ENCODE data around the gene C1orf94. TPM values are rescaled to one million over a fixed set of nuclear protein-coding genes. Genes with fewer than 3 reads are reported as not detected.
"Not testable (repeated sequence)": the region's sequence is repeated elsewhere in the genome, so short reads cannot be mapped to it uniquely, and the experiment has no call there.

The C1orf94 gene
- total RNA-seq, 1 donor from 2014 or later, result under 0.01 TPM

DNA sequence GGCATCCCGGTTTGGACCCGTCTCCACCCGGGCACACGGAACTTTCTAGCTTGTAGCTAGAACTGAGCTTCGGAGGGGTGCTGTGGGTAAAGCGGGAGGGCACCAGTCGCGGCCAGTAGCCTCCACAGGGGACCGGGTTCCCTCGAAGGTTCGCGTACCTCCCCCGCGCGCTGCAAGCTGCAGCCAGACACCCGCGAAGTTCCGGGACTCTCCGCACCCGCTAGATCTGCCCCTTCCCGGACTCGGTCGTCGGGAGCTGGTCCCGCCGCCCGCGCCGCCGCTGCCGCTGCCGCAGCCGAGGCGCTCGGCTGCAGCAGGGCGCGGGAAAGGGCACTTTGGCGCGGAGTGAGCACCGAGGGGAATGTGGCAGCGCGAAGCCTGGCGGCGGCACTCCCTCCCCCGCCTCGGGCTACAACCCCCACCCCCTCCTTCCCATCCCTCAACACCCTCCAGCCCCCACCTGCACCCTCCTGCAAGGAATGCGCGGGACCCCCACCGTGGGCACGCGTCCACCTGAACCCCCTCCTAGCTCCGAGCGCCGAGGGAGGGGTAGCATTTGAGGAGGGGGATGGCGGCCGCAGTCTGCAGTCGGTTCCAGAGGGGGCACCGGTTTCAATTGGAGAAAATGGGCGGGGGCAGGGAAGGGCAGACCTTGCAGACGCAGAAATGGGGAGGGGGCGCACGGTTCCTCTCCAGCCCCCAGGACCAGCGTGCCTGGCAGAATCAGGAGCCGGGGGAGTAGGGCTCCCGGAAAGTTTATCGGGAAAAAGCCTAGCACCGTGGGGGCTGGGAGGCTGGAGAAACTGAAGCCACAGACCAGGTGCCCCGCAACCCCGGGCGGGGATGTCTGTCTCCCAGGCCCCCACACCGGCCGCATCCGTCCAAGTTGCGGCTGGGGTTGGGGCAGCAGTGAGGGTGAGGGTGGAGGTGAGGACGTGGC, 12.6 kb upstream of the C1orf94 start:
- no peak for DNase-seq (ENCODE audit: low spot score in 2 of 2)
- no peak for FAIRE-seq

DNA sequence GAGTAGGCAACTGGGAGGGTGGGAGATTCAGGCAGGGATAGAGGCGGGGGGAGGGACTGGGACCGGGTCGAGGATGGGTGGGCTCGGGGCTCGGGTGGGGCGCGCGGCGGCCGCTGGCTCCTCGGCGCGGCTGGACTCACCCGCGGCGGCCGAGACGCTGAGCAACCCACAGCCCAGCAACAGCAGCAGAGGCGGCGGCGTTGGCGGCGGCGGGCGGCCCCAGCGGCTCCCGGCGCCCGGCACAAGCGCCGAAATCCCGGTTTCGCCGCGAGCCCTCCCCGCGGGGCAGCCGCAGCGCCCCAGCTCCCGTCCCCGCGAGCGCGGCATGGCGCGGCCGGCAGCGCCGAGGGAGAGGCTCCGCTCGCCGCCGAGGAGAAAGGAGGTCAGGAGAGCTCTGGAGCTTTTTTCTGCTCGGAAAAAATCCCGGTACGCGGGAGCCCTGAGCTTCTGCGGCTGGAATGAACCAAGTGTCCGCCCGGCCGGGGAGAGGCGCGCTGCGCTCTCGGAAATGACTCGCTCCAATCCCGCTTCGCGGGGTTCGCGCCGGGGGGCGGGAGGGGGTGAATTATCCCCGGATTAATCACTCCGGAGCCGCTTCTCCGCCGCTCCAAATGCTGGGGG, 11.8 kb upstream of the C1orf94 start, which contains the start of gene CSMD2:
TSS of gene CSMD2 (minus strand) at position 460 of the 621 bp plus-strand sequence. CDS start at position 327, 133 bp downstream.
- FAIRE-seq (no peak), DNase-seq (ENCODE audit: low spot score in 2 of 2) (peak; percentile 63 to 72)

DNA sequence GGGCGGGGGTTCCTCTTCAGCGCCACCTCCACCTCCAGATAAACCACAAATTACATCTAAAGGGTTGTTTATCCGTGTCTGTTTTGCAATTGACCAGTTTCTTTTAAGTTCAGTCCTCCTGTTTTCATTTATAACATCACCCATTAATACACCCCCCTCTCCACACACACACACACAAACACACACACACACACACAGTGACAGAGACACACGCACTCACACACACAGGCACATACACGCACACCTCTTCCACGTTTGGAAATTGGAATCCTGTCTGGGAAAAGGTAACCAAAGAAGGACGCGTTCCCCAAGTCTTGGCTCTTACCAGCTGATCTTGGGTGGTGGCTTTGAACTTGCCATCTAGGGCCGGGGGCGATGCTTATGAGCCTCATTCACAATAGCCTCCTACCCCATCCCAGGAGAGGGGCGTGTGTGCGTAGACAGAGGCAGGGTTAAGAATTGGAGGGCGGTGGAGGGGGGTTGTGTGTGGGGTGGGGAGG, 11.2 kb upstream of the C1orf94 start:
- no peak for FAIRE-seq

DNA sequence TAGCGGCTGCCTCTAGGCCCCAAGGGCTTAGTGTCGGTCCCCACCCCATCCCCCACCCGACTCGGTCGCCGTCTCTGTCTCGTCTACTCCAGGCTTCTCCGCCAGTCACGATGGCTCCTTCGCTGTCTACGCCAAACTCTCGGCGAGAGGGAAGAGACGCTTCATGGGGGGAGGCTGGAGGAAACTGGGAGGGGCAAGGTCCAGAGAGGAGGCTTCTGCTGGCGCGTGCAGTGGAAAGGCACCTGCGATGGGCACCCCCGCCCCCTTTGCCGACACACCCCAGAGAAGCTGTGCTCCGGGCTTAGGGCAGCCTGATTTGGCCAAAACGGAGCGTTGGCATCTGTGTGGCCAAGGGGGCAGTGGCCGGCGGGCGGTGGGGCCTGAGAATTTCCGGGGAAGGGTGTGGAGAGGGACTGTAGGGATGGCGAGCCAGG, 10.5 kb upstream of the C1orf94 start:
- FAIRE-seq, result no peak

More for the DNA sequence above, 11.2 kb upstream of the C1orf94 start:
- DNase-seq (ENCODE audit: low spot score in 2 of 2), result no peak

DNA sequence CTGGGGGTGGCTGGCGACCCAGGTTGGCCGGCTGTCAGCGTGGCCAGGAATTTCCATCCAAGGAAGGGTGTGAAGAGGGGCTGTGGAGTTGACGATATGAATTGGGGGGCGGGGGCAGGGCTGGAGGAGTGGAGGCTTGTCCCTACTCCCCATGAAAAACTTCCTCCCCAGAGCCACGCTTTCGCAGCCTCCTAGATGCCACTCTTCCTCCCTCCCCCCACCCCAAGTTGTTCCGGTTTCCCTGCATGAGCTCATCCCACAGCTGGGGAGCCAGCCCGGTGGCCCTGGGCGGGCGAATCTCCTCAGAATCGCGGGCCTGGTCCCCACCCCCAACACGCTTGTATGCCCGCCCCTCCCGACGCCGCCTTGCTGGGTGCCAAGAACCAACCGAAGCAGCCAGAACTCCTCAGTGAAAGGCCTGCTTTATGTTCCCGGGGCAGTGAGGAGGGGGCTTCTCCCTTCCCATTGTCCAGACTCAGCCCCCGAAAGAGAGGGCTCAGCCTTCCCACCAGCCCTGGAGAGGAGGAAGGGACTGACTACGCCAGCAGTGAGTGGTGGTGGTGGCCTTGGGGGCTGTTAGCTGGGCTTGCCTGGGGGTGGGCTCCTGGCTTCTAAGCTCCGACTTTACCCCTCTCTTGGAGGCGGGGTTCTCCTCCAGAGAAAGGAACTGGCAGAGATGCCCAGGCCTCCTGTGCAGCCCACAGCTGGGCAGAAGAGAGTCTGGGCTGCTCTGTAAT, 9.9 kb upstream of the C1orf94 start:
- FAIRE-seq (no peak), DNase-seq (ENCODE audit: low spot score in 2 of 2) (peak; percentile 68 to 69)

More for the DNA sequence above, 10.5 kb upstream of the C1orf94 start:
- DNase-seq (ENCODE audit: low spot score in 2 of 2), result peak in 1 of 2 donors; percentile 23

DNA sequence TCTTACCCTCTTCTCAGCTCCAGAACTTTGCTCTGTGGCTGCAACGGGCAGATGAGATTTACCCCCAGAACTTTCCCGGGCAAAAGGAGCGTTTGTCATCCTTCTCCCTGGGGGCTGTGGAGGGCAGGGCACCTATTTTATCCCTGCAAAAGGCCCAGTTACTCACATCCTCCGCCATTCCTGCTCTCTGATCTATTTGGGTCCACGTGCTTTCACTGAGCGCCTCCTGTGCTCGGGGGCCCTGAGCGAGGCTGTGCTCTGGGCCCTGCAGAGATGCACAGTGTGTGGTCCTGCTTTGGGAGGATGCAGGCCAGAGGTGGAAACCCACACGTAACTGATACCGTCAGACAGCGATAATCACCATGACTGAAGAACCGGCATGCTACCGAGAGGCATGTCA, 9.3 kb upstream of the C1orf94 start:
- no peak for FAIRE-seq
- no peak for DNase-seq (ENCODE audit: low spot score in 2 of 2)

DNA sequence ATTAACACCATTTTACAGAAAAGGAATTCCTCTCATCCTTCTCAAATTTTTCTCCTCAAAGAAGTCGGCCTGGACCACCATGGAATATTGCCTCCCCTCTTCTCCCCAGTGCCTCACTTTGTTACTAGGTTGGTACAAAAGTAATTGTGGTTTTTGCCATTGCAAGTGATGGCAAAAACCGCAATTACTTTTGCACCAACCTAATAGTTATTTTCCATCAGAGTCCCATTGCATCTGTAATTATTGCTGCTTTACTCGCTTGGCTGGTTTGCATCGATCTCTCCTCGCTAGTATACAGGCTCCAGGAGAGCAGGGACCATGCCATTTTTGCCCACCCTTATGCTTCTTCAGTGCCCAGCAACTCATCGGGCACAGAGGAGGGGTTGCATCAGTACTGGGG, 963 bp upstream of the C1orf94 start:
- DNase-seq (ENCODE audit: low spot score in 2 of 2) (no peak), FAIRE-seq (no peak)

DNA sequence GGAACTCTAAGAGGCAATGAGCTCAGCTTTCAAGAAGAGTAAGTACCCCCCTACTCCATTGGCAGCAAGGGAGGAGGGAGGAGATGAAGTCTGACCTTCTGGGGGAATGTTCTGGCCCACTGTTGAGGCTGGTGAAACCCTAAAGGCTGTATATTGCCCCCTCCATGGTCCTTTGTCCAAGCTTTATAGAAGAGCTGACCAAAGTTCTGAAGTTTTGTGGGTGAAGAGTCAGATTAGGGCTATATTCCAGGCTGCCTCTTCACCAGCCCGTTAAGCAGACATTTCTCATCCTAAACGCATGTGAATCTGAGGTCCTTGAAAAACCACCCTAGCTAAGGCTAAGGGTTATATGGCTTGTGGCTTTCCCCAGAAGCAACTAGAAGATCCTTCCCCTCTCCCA, 1.4 kb downstream of the C1orf94 start:
- DNase-seq (ENCODE audit: low spot score in 2 of 2) (no peak), FAIRE-seq (no peak)

DNA sequence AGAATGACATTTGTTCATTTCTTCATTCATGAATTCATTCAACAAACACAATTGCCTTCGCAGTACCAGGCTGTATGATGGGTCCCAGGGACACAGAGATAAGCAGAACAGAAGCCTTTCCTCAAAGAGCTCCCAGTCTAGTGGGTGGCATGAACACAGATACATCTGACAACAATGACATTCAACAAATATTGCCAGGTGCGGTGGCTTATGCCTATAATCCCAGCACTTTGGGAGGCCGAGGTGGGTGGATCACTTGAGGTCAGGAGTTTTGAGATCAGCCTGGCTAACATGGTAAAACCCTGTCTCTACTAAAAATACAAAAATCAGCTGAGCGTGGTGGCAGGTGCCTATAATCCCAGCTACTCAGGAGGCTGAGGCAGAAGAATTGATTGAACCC, 6.7 kb downstream of the C1orf94 start:
- FAIRE-seq; DNase-seq (ENCODE audit: low spot score in 2 of 2): not testable (repeated sequence)

DNA sequence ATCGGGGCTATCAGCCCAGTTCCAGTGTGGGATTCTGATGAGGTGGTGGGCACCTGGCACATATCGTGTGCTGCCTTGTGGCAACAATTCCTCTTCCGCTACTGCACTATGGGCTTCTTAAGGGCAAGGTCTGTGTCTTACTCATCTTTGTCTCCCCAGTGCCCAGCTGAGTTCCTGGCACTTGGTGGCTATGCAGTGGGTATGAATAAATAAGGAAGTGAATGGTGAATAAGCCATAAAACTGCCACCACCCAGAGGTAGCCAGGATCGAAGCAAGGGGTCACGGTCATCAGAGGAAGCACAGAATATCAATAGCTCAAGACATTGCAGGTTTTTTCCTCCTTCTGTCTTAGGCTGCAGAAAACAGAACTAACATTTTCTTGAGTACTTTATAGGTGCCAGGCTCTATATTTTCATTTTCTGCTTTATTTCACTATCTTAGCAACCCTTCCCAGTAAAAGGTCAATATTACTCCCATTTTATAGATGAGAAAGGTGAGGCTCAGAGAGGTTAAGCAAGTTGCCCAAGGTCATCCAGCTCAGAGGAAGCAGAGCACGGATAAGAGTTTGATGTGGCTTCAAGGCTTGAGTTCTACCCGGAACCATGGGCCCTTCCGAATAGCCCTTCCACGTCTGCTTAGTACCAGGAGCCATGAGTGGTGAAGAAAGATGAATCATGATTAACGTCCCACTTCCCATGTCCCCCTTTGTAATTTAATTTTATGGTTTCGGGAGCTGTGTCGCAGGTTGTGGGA, 10.2 kb downstream of the C1orf94 start:
- FAIRE-seq (no peak), DNase-seq (ENCODE audit: low spot score in 2 of 2) (no peak)

DNA sequence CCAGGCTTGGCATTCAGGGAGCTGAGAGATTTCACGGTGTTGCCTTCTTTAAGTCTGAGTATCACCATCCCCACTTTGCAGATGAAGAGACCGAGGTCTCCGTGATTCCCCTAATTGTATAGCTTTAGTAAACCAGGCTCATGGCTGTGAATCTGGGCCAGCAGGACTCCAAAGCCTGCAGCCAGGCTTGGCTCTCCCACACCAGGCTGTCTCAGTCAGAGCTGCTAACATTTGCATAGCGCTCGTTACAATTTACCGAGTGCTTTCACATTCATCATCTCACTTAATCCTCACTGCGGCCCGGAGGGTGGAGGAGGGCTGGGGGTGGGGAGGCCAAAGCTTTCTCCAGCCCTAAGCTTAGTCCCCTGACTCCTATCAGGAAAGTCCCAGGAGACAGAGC, 11.7 kb downstream of the C1orf94 start:
- FAIRE-seq (no peak), DNase-seq (ENCODE audit: low spot score in 2 of 2) (no peak)

DNA sequence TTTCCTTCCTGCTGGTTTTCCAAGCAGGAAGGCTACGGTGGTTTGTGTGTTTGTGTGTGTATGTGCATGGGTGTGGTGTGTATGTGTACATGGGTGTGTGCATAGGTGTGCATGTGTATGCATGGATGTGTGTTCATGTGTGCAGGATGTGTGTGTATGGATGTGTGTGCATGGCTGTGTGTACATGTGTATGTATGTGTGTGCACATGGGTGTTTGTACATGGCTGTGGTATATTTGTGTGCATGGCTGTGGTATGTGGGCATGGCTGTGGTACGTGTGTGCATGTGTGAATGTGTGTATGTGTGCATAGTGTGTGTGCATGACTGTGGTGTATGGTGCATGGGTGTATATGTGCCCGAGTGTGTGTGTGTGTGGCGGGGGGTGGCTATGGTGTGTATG, 12.3 kb downstream of the C1orf94 start:
- DNase-seq (ENCODE audit: low spot score in 2 of 2) (no peak), FAIRE-seq (no peak)

DNA sequence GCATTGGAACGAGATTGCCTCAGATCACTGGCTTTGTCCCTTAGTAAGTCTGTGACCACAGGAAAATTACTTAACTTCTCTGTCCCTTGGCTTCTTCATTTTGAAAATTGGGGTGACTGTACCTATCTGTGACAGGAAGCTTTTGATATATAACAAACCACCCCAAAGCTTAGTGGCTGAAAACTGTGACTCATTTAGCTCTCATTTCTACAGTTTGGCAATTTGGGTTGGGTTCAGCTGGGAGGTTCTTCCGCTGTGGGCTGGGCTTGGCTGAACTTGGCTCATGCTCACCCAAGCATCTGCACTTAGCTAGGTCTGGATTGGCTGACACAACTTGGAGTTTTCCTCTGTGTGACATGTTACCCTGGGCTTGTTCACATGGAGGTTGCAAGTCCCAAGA, 14.0 kb downstream of the C1orf94 start:
- FAIRE-seq (no peak), DNase-seq (ENCODE audit: low spot score in 2 of 2) (no peak)

DNA sequence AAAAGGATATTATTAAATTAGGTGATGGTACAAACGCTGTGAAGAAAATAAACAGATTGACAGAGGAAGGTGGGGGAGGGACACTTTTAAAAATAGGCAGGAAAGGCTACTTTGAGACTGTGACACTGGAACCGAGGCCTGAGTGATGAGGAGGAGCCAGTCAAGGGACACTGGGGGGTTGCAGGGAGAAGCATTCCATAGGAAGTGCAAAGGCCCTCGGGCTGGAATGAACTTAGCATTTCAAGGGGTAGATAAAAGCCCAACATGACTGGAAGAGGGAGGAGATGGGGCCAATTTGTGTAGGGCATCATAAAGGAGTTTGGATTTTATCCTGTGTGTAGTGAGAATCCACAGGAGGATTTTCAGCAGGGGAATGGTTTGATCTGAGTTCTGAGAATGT, 15.9 kb downstream of the C1orf94 start:
- no peak for DNase-seq (ENCODE audit: low spot score in 2 of 2)
- FAIRE-seq, result no peak

DNA sequence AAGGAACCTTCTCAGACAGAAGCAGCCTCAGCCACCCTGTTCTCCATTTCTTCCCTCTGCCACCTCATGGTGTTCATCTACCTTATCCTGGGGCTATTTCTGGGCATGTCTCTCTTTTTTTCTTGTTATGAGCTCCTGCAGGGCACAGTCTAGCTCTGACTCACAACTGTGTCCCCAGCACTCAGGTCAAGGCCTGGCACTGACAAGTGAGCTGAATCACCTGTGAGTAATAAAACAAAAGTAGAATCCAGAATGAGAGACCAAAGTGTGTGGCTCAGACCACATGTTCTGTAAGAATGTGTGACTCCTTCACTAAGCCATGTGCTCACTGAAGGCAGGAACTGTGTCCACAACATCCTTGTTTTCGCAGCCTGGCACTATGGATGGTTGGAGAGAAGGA, 23.2 kb downstream of the C1orf94 start:
- FAIRE-seq (no peak), DNase-seq (ENCODE audit: low spot score in 2 of 2) (no peak)

DNA sequence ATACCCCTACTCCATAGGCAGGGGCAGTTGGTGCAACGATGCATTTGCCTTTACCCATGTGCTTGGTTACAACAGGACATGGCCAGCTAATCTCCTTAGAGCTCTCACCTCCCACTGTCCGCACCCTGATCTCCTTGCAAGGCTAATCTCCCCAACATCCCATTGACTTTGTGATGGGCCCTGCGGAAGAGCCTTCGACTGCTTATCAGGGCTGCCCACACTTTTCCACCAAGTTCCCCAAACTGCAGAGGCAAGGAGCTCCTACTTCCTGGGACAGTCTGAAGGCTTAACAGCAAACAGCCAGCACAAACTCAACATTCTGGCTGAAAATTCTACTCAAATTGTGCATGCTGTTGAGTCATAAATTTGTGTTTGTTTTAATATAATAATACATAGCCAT, 36.0 kb downstream of the C1orf94 start:
- DNase-seq (ENCODE audit: low spot score in 2 of 2) (no peak), FAIRE-seq (no peak)

DNA sequence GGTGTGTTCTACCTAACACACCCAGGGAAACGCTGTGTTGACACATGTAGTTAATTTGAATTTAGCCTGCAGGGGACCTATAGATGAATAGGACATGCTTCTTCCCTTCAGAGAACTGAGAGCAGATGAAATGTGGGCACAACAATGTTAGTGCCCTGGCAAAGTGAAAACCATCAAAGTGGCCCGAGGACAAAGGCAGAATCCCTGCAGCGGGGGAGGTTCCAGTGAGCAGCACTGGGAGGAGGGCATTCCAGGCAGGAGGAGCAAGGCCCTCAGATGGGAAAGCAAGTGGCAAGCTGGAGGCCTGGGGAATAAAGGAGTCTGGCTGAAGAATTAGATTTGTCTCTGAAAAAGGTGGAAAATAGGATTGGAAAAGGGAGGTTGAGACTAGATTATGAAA, 37.2 kb downstream of the C1orf94 start:
- FAIRE-seq, result no peak
- DNase-seq (ENCODE audit: low spot score in 2 of 2), result no peak

DNA sequence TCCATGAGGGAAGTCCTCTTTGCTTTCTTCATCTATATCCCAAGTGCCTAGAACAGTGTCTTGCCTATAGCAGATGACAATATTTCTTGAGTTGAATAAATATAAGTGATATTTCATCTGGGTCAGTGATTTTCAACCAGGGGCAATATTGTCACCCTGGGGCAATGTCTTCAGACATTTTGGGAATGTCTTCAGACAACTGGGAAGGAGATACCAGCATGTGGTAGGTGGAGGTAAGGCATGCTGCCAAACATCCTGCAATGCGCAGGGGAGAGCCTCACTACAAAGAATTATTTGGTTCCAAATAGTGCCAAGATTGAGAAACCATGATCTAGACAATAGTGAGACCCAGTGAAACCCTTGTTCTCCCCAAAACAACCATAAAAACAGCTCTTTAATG, 54.7 kb downstream of the C1orf94 start:
- FAIRE-seq (no peak), DNase-seq (ENCODE audit: low spot score in 2 of 2) (no peak)

DNA sequence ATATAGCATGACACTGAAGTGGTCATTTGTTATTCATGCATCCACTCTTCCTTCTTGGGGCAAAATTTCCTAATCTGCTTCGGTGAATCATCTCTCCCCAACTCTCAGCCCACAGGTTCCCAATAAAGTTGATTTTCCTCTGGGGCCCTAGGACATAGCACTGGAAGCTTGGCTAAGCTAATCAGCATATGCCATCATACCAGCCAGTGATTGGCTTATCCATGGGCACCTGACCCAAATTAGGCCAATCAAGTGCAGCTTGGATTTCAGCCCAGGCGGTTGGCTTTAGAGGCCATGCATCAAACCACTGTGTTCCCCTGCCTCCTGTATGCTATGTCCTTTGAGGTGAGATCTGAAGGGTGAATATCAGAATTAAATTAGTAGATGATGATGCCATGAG, 58.9 kb downstream of the C1orf94 start:
- DNase-seq (ENCODE audit: low spot score in 2 of 2), result no peak
- no peak for FAIRE-seq

DNA sequence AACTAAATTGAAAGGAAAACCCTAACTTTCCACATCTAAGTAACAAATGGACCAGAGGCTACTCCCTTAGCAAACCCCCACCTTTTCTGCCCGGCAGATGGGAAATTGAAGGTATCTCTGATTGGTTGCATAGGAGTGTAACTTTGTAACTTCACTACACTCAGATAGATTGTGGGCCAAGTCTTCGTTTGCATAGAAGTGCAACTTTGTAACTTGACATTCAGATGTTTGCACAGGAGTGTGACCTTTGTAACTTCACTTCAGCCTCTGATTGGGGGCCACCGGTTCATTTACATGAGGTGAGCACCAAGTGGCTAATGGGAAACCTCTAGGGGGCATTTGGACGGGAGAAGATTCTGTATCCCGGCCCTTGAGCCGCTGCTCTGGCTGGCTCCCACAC, 59.4 kb downstream of the C1orf94 start:
- DNase-seq (ENCODE audit: low spot score in 2 of 2), result no peak
- FAIRE-seq, result no peak

All from frontal cortex (tissue), 4 donors.